Measurements from ENCODE around the gene FZD1. TPM values are rescaled to one million over a fixed set of nuclear protein-coding genes. Genes with fewer than 3 reads are reported as not detected.

FZD1 gene
- total RNA-seq, 2 donors from 2014 or later = 16.9 to 27.0 TPM

DNA sequence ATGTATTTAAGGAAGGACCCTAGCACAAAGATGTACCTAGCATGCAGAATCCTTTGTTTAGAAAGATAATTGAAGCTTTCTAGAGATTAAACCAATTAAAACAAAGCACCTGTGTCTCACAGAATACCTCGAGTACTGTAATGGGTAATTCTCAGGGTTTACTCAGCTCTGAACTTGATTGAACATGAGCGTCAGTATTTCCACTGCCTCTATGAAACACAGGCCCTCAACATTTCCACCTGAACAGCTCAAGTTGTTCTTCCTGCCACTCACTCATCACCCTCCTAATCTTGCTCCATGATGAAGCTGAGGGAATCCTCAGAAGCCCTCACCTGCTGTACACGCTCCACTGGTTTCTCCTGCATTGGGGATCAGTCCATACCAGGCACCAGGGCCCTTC is 33.7 kb upstream of the FZD1 start:
- no peaks in the 10 kb centered on the region for H3K9me3 ChIP-seq
- H3K27ac ChIP-seq = no peak overlapping the region
- H3K4me3 ChIP-seq = no peak overlapping the region
- H3K4me1 ChIP-seq = no peaks in the 10 kb centered on the region
- TF ChIP-seq, protein P1, sequence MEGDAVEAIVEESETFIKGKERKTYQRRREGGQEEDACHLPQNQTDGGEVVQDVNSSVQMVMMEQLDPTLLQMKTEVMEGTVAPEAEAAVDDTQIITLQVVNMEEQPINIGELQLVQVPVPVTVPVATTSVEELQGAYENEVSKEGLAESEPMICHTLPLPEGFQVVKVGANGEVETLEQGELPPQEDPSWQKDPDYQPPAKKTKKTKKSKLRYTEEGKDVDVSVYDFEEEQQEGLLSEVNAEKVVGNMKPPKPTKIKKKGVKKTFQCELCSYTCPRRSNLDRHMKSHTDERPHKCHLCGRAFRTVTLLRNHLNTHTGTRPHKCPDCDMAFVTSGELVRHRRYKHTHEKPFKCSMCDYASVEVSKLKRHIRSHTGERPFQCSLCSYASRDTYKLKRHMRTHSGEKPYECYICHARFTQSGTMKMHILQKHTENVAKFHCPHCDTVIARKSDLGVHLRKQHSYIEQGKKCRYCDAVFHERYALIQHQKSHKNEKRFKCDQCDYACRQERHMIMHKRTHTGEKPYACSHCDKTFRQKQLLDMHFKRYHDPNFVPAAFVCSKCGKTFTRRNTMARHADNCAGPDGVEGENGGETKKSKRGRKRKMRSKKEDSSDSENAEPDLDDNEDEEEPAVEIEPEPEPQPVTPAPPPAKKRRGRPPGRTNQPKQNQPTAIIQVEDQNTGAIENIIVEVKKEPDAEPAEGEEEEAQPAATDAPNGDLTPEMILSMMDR (IDR thresholded peaks at IDR 0.05) = no peak
- no peaks in the 10 kb centered on the region for H3K36me3 ChIP-seq
- DNase-seq (ENCODE audit: low spot score) = no peak
- H3K27me3 ChIP-seq = no peaks in the 10 kb centered on the region

DNA sequence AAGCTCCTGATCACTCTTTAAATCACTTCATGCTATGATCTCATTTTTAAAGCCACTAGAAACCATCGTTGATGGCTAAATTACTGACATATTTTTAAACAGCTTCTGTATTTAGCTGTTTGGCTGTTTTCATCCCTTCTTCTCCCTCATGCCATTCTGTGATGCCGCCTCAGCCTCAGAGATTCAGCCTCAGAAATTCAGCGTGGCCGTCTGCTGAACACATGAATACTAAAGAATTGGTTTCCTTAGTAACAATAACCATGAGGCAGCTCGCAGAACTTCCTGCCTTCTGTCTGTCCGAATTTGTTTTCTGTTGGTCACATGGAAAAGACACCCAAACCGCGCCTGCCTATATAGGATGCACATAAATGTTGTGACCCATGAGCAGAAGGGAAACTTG is 31.0 kb upstream of the FZD1 start:
- Histone ChIP-seq H3K9me3 (no peaks in the 10 kb centered on the region), H3K4me3 (no peak overlapping the region), H3K27me3 (no peaks in the 10 kb centered on the region), H3K27ac (no peak overlapping the region), H3K4me1 (no peaks in the 10 kb centered on the region), H3K36me3 (no peaks in the 10 kb centered on the region)
- TF ChIP-seq, protein P1 (IDR thresholded peaks at IDR 0.05) = no peak
- DNase-seq (ENCODE audit: low spot score) = no peak

GRCh38 chr7:91235211-91235832 is 28.9 kb upstream of the FZD1 start:
- TF ChIP-seq, protein P1 (IDR thresholded peaks at IDR 0.05) = no peak
- DNase-seq (ENCODE audit: low spot score) = no peak
- H3K27ac ChIP-seq = no peak overlapping the region
- H3K4me1 ChIP-seq = peaks cover 0 to 4% of the 10 kb centered on the region in 2 donors
- no peaks in the 10 kb centered on the region for H3K36me3 ChIP-seq
- H3K4me3 ChIP-seq = no peak overlapping the region
- no peaks in the 10 kb centered on the region for H3K27me3 ChIP-seq
- H3K9me3 ChIP-seq = no peaks in the 10 kb centered on the region

- no peak overlapping the region for H3K4me3 ChIP-seq
- no peak overlapping the region for H3K27ac ChIP-seq
- peaks cover 0 to 4% of the 10 kb centered on the region in 2 donors for H3K4me1 ChIP-seq
- no peaks in the 10 kb centered on the region for H3K27me3 ChIP-seq
- DNase-seq (ENCODE audit: low spot score) = no peak
- no peaks in the 10 kb centered on the region for H3K9me3 ChIP-seq
- H3K36me3 ChIP-seq = no peaks in the 10 kb centered on the region
- TF ChIP-seq, protein P1 (IDR thresholded peaks at IDR 0.05) = no peak
Observed at GRCh38 chr7:91239171-91239604, 25.0 kb upstream of the FZD1 start.

DNA sequence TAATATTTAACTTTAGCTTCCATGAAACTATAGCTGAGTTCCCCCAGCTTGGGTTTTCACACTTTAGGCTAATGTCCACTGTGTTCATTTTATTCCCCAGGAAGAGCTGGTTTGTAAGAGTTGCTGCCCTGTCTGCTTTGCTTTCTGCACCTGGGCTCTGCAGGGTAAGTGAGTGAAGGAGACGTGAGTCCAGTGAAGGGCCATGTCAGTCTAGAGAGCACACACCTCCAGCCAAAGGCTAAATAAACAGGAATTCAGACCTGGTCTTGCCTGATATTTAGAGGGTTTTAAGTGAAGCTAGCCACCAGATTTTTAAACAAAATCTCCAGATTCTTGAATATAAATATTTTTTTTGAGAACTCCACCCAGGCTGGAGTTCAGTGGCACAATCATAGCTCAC is 24.5 kb upstream of the FZD1 start:
- Histone ChIP-seq H3K4me1 (peaks cover 0 to 4% of the 10 kb centered on the region in 2 donors), H3K27ac (no peak overlapping the region), H3K4me3 (no peak overlapping the region), H3K36me3 (no peaks in the 10 kb centered on the region), H3K27me3 (no peaks in the 10 kb centered on the region), H3K9me3 (no peaks in the 10 kb centered on the region)
- no peak for DNase-seq (ENCODE audit: low spot score)
- TF ChIP-seq, protein P1 (IDR thresholded peaks at IDR 0.05) = no peak

- Histone ChIP-seq H3K4me1 (peaks cover 0 to 4% of the 10 kb centered on the region in 2 donors), H3K36me3 (no peaks in the 10 kb centered on the region), H3K9me3 (no peaks in the 10 kb centered on the region), H3K4me3 (no peak overlapping the region), H3K27ac (no peak overlapping the region), H3K27me3 (no peaks in the 10 kb centered on the region)
- no peak for DNase-seq (ENCODE audit: low spot score)
- TF ChIP-seq, protein P1 (IDR thresholded peaks at IDR 0.05) = no peak
Observed at GRCh38 chr7:91240376-91240941, 23.8 kb upstream of the FZD1 start.
